Hepatocyte (in vitro differentiated cells): ENCODE data around the gene MGMT.

Source experiments
- EZH2 ChIP-seq: fragments of 200-600 bp; sonication (generic); IDR thresholded peaks from 2 replicates; pipeline ENCODE4 v1.6.1; 2016; ENCODE audit warnings: antibody characterized with exemption, mild to moderate bottlenecking, borderline replicate concordance
- EZH2phosphoT487 ChIP-seq: fragments of 200-600 bp; sonication (generic); IDR thresholded peaks from one replicate; pipeline ENCODE4 v1.6.1; 2018; ENCODE audit warnings: antibody characterized with exemption, mild to moderate bottlenecking, low read depth, moderate library complexity; ENCODE audit not compliant: unreplicated experiment, severe bottlenecking
- TF ChIP-seq, protein P1 (sequence below): fragments of 200-600 bp; sonication (generic); IDR thresholded peaks from 2 replicates; pipeline ENCODE4 v1.5.1; 2016; ENCODE audit warnings: antibody characterized with exemption, mild to moderate bottlenecking; ENCODE audit not compliant: poor library complexity

DNA sequence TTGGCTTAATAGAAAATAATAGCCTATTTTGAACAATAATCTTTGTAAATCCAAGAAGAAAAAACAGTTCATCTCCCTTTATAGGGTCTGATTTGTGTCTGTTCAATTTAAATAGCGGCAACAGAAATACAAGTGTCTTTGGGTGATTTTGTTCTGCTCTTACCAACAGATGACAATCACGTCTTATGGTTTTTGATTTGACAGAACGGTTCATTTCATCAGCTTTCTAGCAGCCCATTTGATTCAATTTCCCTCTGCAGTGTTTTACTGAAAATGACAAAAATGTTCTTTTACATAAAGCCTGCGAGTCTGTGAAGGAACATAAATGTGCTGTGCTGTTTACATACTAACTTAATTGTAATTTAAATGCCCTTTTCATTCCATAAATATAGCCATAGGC, 180.5 kb downstream of the MGMT start:
- TF ChIP-seq, protein P1, sequence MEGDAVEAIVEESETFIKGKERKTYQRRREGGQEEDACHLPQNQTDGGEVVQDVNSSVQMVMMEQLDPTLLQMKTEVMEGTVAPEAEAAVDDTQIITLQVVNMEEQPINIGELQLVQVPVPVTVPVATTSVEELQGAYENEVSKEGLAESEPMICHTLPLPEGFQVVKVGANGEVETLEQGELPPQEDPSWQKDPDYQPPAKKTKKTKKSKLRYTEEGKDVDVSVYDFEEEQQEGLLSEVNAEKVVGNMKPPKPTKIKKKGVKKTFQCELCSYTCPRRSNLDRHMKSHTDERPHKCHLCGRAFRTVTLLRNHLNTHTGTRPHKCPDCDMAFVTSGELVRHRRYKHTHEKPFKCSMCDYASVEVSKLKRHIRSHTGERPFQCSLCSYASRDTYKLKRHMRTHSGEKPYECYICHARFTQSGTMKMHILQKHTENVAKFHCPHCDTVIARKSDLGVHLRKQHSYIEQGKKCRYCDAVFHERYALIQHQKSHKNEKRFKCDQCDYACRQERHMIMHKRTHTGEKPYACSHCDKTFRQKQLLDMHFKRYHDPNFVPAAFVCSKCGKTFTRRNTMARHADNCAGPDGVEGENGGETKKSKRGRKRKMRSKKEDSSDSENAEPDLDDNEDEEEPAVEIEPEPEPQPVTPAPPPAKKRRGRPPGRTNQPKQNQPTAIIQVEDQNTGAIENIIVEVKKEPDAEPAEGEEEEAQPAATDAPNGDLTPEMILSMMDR = no peak
- TF ChIP-seq EZH2phosphoT487 (no peak), EZH2 (no peak)
